ENCODE results near the gene PCYT1B. TPM values are rescaled to one million over a fixed set of nuclear protein-coding genes. Genes with fewer than 3 reads are reported as not detected.
A peak's percentile ranks its signal among the peaks of the same experiment; 100 is the strongest.

Gene PCYT1B
- not detected in 2 replicates for total RNA-seq (2014; rRNA removed; shearing (Covaris generic))
- not detected in 2 replicates for polyA plus RNA-seq (2016; fragmentation: Nextera tagmentation; extraction: Ambion mirVana)

DNA sequence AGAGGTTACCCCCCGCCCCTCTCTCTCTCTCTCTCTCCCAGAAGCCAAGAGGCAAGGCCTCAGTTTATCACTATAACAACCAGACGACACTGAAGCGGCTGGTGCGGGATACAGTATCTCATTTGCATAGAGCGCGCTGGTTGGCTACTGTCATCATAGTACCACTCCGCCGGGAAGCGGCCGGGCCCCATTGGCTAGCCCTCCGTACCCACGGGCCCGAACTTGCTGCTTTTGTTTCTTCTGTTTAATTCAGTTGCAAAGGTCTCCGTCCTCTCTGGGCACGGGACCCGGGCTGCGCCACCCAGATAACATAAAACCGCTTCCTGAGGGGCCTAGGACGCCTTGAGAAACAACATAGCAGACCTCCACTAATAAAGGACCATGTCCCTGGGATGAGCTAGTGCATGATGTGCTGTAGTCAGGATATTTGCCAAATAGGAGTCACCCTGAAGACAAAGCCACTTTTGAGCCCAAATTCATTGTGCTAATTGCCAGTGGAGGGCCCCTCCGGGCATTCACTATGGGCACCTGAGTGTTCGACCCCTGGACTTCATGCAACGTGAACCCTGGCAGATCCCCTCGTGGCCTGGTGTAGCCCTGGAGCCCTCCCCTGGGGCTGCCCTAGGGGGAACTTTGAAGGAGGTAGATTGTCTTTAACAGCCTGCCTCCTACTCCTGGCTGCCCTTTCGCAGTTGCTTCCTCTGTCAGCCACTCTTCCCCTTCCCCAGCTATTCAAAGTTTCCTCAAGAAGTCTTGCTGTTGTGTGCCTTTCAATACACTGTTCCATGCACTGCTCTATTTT, at the start of gene PCYT1B:
TSS of gene PCYT1B (minus strand) at position 91 of the 802 bp plus-strand sequence. CDS start 242 bp downstream, outside the sequence.
- Histone ChIP-seq H3K4me2 (ENCODE audit: unreplicated experiment) (peak within 1 kb of the TSS; percentile 53), H3K9me2 (ENCODE audit: insufficient read depth) (no peaks in the 10 kb centered on the region), H3K4me3 (peak within 1 kb of the TSS; percentile 53), H2AFZ (peak within 1 kb of the TSS; percentile 60; the same call in 1 of the 2 replicates), H4K20me1 (ENCODE audit: insufficient read depth) (no peaks in the 10 kb centered on the region), H3K36me3 (ENCODE audit: low read depth) (no peaks in the 10 kb centered on the region), H3K9ac (no peak within 1 kb of the TSS), H3K4me1 (ENCODE audit: insufficient read depth) (no peaks in the 10 kb centered on the region), H3K27me3 (replicated peaks; ENCODE audit: insufficient read depth) (no peaks in the 10 kb centered on the region), H3K79me2 (ENCODE audit: insufficient read depth) (no peaks in the 10 kb centered on the region), H3K9me3 (ENCODE audit: low read depth) (no peaks in the 10 kb centered on the region), H3K27ac (no peak within 1 kb of the TSS), H3F3A (ENCODE audit: insufficient read depth) (no peaks in the 10 kb centered on the region)
- in situ Hi-C loops (cut with MboI) = no loop called here
- 1 to 2% methylated on average over 20 to 21 of the region's 24 CpGs for WGBS, 2 experiments (ENCODE audit: low coverage in 1 of 2, low lambda C conversion rate in 2 of 2, missing lambda C conversion rate in 2 of 2)
- peak; percentile 61 for DNase-seq
- no peak for TF ChIP-seq EZH2phosphoT487 (IDR thresholded peaks at IDR 0.05; ENCODE audit: insufficient read depth, low read depth)
- TF ChIP-seq EZH2 (IDR thresholded peaks at IDR 0.05; ENCODE audit: insufficient read depth, poor library complexity, severe bottlenecking) = no peak

DNA sequence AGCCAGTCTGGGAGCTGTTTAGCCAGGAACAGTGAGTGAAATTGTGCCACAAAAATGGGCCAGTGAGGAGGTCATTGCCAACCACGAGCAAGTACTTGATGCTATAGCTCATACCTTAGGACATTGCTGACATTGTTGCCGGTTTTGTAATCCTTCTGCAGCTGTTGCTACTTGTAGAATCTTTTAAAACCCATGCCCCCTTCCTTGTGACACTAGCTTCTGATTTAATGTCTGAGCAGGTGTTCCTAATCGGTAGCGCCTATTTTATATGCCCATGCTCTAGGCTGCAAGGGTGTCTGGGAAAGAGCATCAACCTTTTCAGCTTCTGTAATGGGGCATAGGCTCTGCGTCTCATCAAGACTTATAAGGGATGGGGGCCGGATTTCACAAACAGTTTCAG, 49.1 kb upstream of the PCYT1B start:
- no peaks in the 10 kb centered on the region for H3K9me3 ChIP-seq (ENCODE audit: low read depth)
- no peaks in the 10 kb centered on the region for H4K20me1 ChIP-seq (ENCODE audit: insufficient read depth)
- no peak overlapping the region for H2AFZ ChIP-seq
- no peaks in the 10 kb centered on the region for H3F3A ChIP-seq (ENCODE audit: insufficient read depth)
- no peak for TF ChIP-seq EZH2 (IDR thresholded peaks at IDR 0.05; ENCODE audit: insufficient read depth, poor library complexity, severe bottlenecking)
- no peak for TF ChIP-seq EZH2phosphoT487 (IDR thresholded peaks at IDR 0.05; ENCODE audit: insufficient read depth, low read depth)
- H3K4me3 ChIP-seq = no peak overlapping the region
- peaks cover 49% of the 10 kb centered on the region for H3K79me2 ChIP-seq (ENCODE audit: insufficient read depth)
- H3K9ac ChIP-seq = no peak overlapping the region
- H3K4me1 ChIP-seq (ENCODE audit: insufficient read depth) = no peaks in the 10 kb centered on the region
- DNase-seq = no peak
- 76 to 86% methylated on average over 6 of the region's 6 CpGs for WGBS, 2 experiments (ENCODE audit: low coverage in 1 of 2, low lambda C conversion rate in 2 of 2, missing lambda C conversion rate in 2 of 2)
- H3K36me3 ChIP-seq (ENCODE audit: low read depth) = no peaks in the 10 kb centered on the region
- in situ Hi-C loops (cut with MboI) = no loop called here
- no peak overlapping the region for H3K27ac ChIP-seq
- H3K4me2 ChIP-seq (ENCODE audit: unreplicated experiment) = no peak overlapping the region
- no peaks in the 10 kb centered on the region for H3K9me2 ChIP-seq (ENCODE audit: insufficient read depth)
- no peaks in the 10 kb centered on the region for H3K27me3 ChIP-seq (replicated peaks; ENCODE audit: insufficient read depth)

- peak; percentile 28 for DNase-seq
- peak overlapping the region; percentile 89 for H3K4me3 ChIP-seq
- in situ Hi-C loops (cut with MboI) = no loop called here
Observed at GRCh38 chrX:24694825-24695224, 47.7 kb upstream of the PCYT1B start.

DNA sequence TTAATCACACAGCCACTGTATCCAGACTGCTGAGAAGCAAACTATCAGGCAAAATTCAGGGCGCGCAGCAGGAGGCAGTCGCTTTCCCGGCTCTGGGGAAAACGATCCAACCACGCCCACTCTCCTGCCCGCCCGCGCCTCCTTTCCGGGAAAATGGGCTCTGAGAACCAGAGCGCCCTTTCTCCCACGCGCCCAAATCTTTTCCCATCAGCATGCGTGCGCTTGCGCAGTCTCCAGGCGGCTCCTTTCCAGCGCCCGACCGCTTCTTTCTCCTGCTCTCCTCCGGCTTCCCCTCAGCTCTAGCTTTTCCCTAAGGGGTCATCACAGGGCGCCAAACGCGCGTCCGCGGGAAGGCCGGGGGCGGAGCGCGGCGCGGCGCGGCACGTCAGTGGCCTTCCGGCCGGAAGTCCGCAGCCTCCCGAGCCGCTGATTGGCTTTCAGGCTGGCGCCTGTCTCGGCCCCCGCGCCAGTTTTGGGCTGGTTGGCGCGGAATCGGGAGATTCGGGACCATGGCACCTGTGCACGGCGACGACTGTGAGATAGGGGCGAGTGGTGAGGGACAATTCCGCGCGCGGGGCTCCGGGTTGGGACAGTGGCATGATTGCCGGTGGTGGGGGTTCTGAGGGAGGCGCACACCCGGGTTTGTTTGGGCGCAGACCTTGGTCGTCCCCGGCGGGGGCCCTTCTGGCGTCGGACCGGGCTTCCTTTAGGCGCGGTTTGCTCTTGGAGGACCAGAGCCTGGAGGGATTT, 46.5 kb upstream of the PCYT1B start, which contains the start of gene POLA1:
TSS of gene POLA1 (plus strand) at position 466 of the 750 bp plus-strand sequence. CDS start at position 510, 44 bp downstream.
- 0 to 1% methylated on average over 34 to 49 of the region's 70 CpGs for WGBS, 2 experiments (ENCODE audit: low coverage in 1 of 2, low lambda C conversion rate in 2 of 2, missing lambda C conversion rate in 2 of 2)
- no peak for TF ChIP-seq EZH2phosphoT487 (IDR thresholded peaks at IDR 0.05; ENCODE audit: insufficient read depth, low read depth)
- TF ChIP-seq EZH2 (IDR thresholded peaks at IDR 0.05; ENCODE audit: insufficient read depth, poor library complexity, severe bottlenecking) = no peak
- in situ Hi-C loops (cut with MboI) = no loop called here

More at GRCh38 chrX:24694825-24695224, 47.7 kb upstream of the PCYT1B start:
- no peaks in the 10 kb centered on the region for H3K9me3 ChIP-seq (ENCODE audit: low read depth)
- TF ChIP-seq EZH2phosphoT487 (IDR thresholded peaks at IDR 0.05; ENCODE audit: insufficient read depth, low read depth) (no peak), EZH2 (IDR thresholded peaks at IDR 0.05; ENCODE audit: insufficient read depth, poor library complexity, severe bottlenecking) (no peak)
- 10 to 15% methylated on average over 6 of the region's 6 CpGs for WGBS, 2 experiments (ENCODE audit: low coverage in 1 of 2, low lambda C conversion rate in 2 of 2, missing lambda C conversion rate in 2 of 2)
- peak overlapping the region; percentile 92 for H2AFZ ChIP-seq
- no peaks in the 10 kb centered on the region for H3K27me3 ChIP-seq (replicated peaks; ENCODE audit: insufficient read depth)
- peak overlapping the region; percentile 88 for H3K4me2 ChIP-seq (ENCODE audit: unreplicated experiment)
- H3K36me3 ChIP-seq (ENCODE audit: low read depth) = no peaks in the 10 kb centered on the region
- H3K9me2 ChIP-seq (ENCODE audit: insufficient read depth) = no peaks in the 10 kb centered on the region
- no peak overlapping the region for H3K27ac ChIP-seq
- peaks cover 49% of the 10 kb centered on the region for H3K79me2 ChIP-seq (ENCODE audit: insufficient read depth)
- H3F3A ChIP-seq (ENCODE audit: insufficient read depth) = no peaks in the 10 kb centered on the region
- no peaks in the 10 kb centered on the region for H4K20me1 ChIP-seq (ENCODE audit: insufficient read depth)
- no peaks in the 10 kb centered on the region for H3K4me1 ChIP-seq (ENCODE audit: insufficient read depth)
- H3K9ac ChIP-seq = peak overlapping the region; percentile 91

More for the DNA sequence above, 46.5 kb upstream of the PCYT1B start, which contains the start of gene POLA1:
- peak within 1 kb of the TSS; percentile 89 for H3K4me3 ChIP-seq
- H3K79me2 ChIP-seq (ENCODE audit: insufficient read depth) = peaks cover 48% of the 10 kb centered on the region
- H2AFZ ChIP-seq = peak within 1 kb of the TSS; percentile 92
- H4K20me1 ChIP-seq (ENCODE audit: insufficient read depth) = no peaks in the 10 kb centered on the region
- no peaks in the 10 kb centered on the region for H3K27me3 ChIP-seq (replicated peaks; ENCODE audit: insufficient read depth)
- no peaks in the 10 kb centered on the region for H3K9me2 ChIP-seq (ENCODE audit: insufficient read depth)
- peak within 1 kb of the TSS; percentile 72 for H3K27ac ChIP-seq
- H3K4me1 ChIP-seq (ENCODE audit: insufficient read depth) = no peaks in the 10 kb centered on the region
- H3K36me3 ChIP-seq (ENCODE audit: low read depth) = no peaks in the 10 kb centered on the region
- DNase-seq = peak; percentile 94
- H3K9ac ChIP-seq = peak within 1 kb of the TSS; percentile 91
- H3K9me3 ChIP-seq (ENCODE audit: low read depth) = no peaks in the 10 kb centered on the region
- no peaks in the 10 kb centered on the region for H3F3A ChIP-seq (ENCODE audit: insufficient read depth)
- H3K4me2 ChIP-seq (ENCODE audit: unreplicated experiment) = peak within 1 kb of the TSS; percentile 88

All from GM23248 (cell line).